ENCODE measurements around the gene WSB1.
A peak's percentile ranks its signal among the peaks of the same experiment; 100 is the strongest.
"Not testable (repeated sequence)": the region's sequence is repeated elsewhere in the genome, so short reads cannot be mapped to it uniquely, and the experiment has no call there.

The WSB1 gene

GRCh38 chr17:27293898-27294688 lies at the start of gene WSB1:
Gene WSB1 (plus strand): TSS chr17:27294114. CDS start chr17:27294396, 282 bp downstream.
- H3K4me3 ChIP-seq (ENCODE audit: control insufficient read depth, low read depth, low read length), result peak within 1 kb of the TSS; percentile 80
- no peak for TF ChIP-seq CTCF (conservative IDR thresholded peaks at IDR 0.05; ENCODE audit: control insufficient read depth, insufficient read depth, low read depth, low read length)
- peak; percentile 85 for DNase-seq (ENCODE audit: low read depth)

- peak overlapping the region; percentile 41 for H3K4me3 ChIP-seq (ENCODE audit: control insufficient read depth, low read depth, low read length)
- DNase-seq (ENCODE audit: low read depth), result peak; percentile 98
- no peak for TF ChIP-seq CTCF (conservative IDR thresholded peaks at IDR 0.05; ENCODE audit: control insufficient read depth, insufficient read depth, low read depth, low read length)
Measured at GRCh38 chr17:27244491-27245223, 49.3 kb upstream of the WSB1 start.

- peak; percentile 93 for DNase-seq (ENCODE audit: low read depth)
- peak; percentile 63 for TF ChIP-seq CTCF (conservative IDR thresholded peaks at IDR 0.05; ENCODE audit: control insufficient read depth, insufficient read depth, low read depth, low read length)
- peak overlapping the region; percentile 41 for H3K4me3 ChIP-seq (ENCODE audit: control insufficient read depth, low read depth, low read length)
Measured at GRCh38 chr17:27245230-27245696, 48.7 kb upstream of the WSB1 start.

- DNase-seq (ENCODE audit: low read depth), result no peak
- no peak for TF ChIP-seq CTCF (conservative IDR thresholded peaks at IDR 0.05; ENCODE audit: control insufficient read depth, insufficient read depth, low read depth, low read length)
- H3K4me3 ChIP-seq (ENCODE audit: control insufficient read depth, low read depth, low read length), result no peak overlapping the region
Measured at GRCh38 chr17:27246537-27246936, 47.4 kb upstream of the WSB1 start.

- DNase-seq (ENCODE audit: low read depth), result peak; percentile 91
- no peak for TF ChIP-seq CTCF (conservative IDR thresholded peaks at IDR 0.05; ENCODE audit: control insufficient read depth, insufficient read depth, low read depth, low read length)
- H3K4me3 ChIP-seq (ENCODE audit: control insufficient read depth, low read depth, low read length), result no peak overlapping the region
Measured at GRCh38 chr17:27247071-27247957, 46.6 kb upstream of the WSB1 start.

- no peak overlapping the region for H3K4me3 ChIP-seq (ENCODE audit: control insufficient read depth, low read depth, low read length)
- no peak for TF ChIP-seq CTCF (conservative IDR thresholded peaks at IDR 0.05; ENCODE audit: control insufficient read depth, insufficient read depth, low read depth, low read length)
- DNase-seq (ENCODE audit: low read depth), result no peak
Measured at GRCh38 chr17:27247958-27248342, 46.0 kb upstream of the WSB1 start.

GRCh38 chr17:27250791-27251190 lies 43.1 kb upstream of the WSB1 start:
- H3K4me3 ChIP-seq (ENCODE audit: control insufficient read depth, low read depth, low read length); DNase-seq (ENCODE audit: low read depth): not testable (repeated sequence)

GRCh38 chr17:27254802-27255201 lies 39.1 kb upstream of the WSB1 start:
- DNase-seq (ENCODE audit: low read depth); H3K4me3 ChIP-seq (ENCODE audit: control insufficient read depth, low read depth, low read length): not testable (repeated sequence)

Measured in fibroblast of mammary gland (primary cell).